Measurements from ENCODE around the gene SYK. TPM values are rescaled to one million over a fixed set of nuclear protein-coding genes. Genes with fewer than 3 reads are reported as not detected.

The SYK gene
- total RNA-seq, 2 donors from 2014 or later, result 2.5 to 6.0 TPM

DNA sequence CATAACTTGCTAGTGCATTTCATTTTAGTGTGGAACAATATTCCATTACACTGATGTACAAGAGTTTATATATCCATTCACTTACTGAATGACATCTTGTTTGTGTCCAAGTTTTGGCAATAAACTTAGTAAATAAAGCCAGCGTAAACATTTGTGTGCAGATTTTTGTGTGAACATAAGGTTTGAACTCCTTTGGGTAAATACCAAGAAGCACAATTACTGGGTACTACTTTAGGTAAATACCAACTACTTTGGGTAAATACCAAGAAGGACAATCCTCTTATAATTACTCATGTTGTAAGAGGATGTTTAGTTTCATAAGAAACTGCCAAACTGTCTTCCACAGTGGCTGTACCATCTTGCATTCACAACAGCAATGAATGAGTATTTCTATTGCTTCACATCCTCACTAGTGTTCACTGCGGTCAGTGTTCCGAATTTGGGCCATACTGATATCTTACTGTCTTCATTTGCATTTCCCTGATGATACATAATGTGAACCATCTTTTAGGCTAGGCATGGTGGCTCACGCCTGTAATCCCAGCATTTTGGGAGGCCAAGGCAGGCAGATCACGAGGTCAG is 2.3 kb upstream of the SYK start:
- H3K9me3 Mint-ChIP-seq, result no peaks in the 10 kb centered on the region
- TF ChIP-seq, protein P1, sequence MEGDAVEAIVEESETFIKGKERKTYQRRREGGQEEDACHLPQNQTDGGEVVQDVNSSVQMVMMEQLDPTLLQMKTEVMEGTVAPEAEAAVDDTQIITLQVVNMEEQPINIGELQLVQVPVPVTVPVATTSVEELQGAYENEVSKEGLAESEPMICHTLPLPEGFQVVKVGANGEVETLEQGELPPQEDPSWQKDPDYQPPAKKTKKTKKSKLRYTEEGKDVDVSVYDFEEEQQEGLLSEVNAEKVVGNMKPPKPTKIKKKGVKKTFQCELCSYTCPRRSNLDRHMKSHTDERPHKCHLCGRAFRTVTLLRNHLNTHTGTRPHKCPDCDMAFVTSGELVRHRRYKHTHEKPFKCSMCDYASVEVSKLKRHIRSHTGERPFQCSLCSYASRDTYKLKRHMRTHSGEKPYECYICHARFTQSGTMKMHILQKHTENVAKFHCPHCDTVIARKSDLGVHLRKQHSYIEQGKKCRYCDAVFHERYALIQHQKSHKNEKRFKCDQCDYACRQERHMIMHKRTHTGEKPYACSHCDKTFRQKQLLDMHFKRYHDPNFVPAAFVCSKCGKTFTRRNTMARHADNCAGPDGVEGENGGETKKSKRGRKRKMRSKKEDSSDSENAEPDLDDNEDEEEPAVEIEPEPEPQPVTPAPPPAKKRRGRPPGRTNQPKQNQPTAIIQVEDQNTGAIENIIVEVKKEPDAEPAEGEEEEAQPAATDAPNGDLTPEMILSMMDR (conservative IDR thresholded peaks at IDR 0.05), result no peak
- peaks cover 65% of the 10 kb centered on the region for H3K27me3 ChIP-seq (ENCODE audit: control insufficient read depth, insufficient read depth, low read length, poor library complexity, severe bottlenecking)
- no peak overlapping the region for H3K9ac ChIP-seq (ENCODE audit: extremely low read depth, low read length, poor library complexity, severe bottlenecking)
- H3K4me3 ChIP-seq (ENCODE audit: low read length), result no peak overlapping the region
- 88 to 95% methylated on average over 3 to 5 of the region's 5 CpGs for whole genome bisulfite sequencing, 2 experiments (ENCODE audit: insufficient coverage in 1 of 2, insufficient read length in 1 of 2)
- no peak for DNase-seq
- no peaks in the 10 kb centered on the region for H3K9me3 ChIP-seq (ENCODE audit: control insufficient read depth, low read length)
- H3K36me3 ChIP-seq (ENCODE audit: control insufficient read depth, insufficient read depth, low read length), result no peaks in the 10 kb centered on the region
- H3K4me3 Mint-ChIP-seq, result no peak overlapping the region
- H3K4me1 Mint-ChIP-seq, result no peaks in the 10 kb centered on the region
- H3K27me3 Mint-ChIP-seq (ENCODE audit: insufficient read depth), result peaks cover 68% of the 10 kb centered on the region
- H3K27ac Mint-ChIP-seq, result no peak overlapping the region
- H3K27ac ChIP-seq (ENCODE audit: low read depth, low read length), result no peak overlapping the region
- peaks cover 5% of the 10 kb centered on the region for H3K4me1 ChIP-seq (ENCODE audit: control insufficient read depth, insufficient read depth, low read length)
- H3K36me3 Mint-ChIP-seq (ENCODE audit: low read depth), result no peaks in the 10 kb centered on the region

DNA sequence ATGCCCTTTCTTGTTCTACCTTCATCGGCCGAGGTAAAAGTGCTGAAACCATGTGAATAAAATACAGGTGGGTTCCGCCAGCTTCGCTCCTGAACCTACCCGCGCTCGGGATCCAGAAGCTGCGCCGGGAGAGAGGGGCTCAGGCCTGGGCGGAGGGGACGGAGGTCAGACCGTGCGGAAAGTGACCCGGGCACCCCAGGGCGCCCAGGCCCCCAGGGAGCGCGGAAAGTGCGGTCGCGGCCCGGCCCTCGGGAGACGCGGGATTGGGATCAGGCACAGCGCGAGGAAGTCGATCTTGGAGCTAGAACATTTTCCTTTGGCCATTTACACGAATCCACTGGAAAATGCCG is 329 bp downstream of the SYK start:
- no peak for DNase-seq
- Histone ChIP-seq H3K9ac (ENCODE audit: extremely low read depth, low read length, poor library complexity, severe bottlenecking) (no peak overlapping the region), H3K27me3 (ENCODE audit: control insufficient read depth, insufficient read depth, low read length, poor library complexity, severe bottlenecking) (peaks cover 75% of the 10 kb centered on the region), H3K4me3 (ENCODE audit: low read length) (peak overlapping the region; percentile 78), H3K9me3 (ENCODE audit: control insufficient read depth, low read length) (no peaks in the 10 kb centered on the region), H3K36me3 (ENCODE audit: control insufficient read depth, insufficient read depth, low read length) (no peaks in the 10 kb centered on the region), H3K4me1 (ENCODE audit: control insufficient read depth, insufficient read depth, low read length) (peaks cover 5% of the 10 kb centered on the region), H3K27ac (ENCODE audit: low read depth, low read length) (no peak overlapping the region)
- Mint-ChIP-seq H3K9me3 (no peaks in the 10 kb centered on the region), H3K27me3 (ENCODE audit: insufficient read depth) (peaks cover 70% of the 10 kb centered on the region), H3K27ac (no peak overlapping the region), H3K4me3 (peak overlapping the region; percentile 70), H3K36me3 (ENCODE audit: low read depth) (no peaks in the 10 kb centered on the region), H3K4me1 (no peaks in the 10 kb centered on the region)
- WGBS, 2 experiments (ENCODE audit: insufficient coverage in 1 of 2, insufficient read length in 1 of 2), result 5 to 8% methylated on average over 14 to 29 of the region's 29 CpGs
- TF ChIP-seq, protein P1 (conservative IDR thresholded peaks at IDR 0.05), result no peak

DNA sequence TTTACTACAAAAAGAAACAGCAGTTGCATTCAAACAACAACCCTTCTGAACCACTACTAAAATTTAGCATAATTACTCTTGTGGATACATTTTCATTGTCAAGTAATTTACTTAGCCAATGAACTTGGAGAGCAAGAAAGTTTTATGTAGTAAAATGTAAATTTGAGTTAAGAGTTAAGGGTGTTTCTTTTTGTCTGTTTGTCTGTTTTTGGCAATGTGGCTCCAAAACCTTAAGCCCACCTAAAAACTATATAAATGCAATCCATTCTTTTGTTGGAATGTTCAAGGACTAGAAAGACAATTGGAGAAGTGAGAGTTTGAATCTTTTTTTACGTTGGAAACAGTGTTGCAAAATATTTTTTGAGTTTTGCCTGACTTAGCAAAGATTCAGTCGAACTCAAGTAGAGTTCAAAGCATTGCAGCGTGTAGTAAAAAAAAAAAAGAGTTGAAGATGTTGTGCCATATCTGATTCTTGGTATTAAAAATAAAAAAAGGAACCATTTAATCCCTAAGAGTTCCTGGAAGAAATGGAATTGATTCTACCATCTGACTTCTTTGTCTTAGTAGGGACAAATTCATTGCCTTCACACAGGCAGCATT is 867 bp downstream of the SYK start:
- H3K27ac Mint-ChIP-seq, result no peak overlapping the region
- TF ChIP-seq, protein P1 (conservative IDR thresholded peaks at IDR 0.05), result no peak
- H3K9me3 ChIP-seq (ENCODE audit: control insufficient read depth, low read length), result no peaks in the 10 kb centered on the region
- no peak overlapping the region for H3K27ac ChIP-seq (ENCODE audit: low read depth, low read length)
- no peaks in the 10 kb centered on the region for H3K36me3 Mint-ChIP-seq (ENCODE audit: low read depth)
- peak overlapping the region; percentile 70 for H3K4me3 Mint-ChIP-seq
- H3K4me3 ChIP-seq (ENCODE audit: low read length), result peak overlapping the region; percentile 78
- H3K9me3 Mint-ChIP-seq, result no peaks in the 10 kb centered on the region
- peaks cover 75% of the 10 kb centered on the region for H3K27me3 ChIP-seq (ENCODE audit: control insufficient read depth, insufficient read depth, low read length, poor library complexity, severe bottlenecking)
- peaks cover 5% of the 10 kb centered on the region for H3K4me1 ChIP-seq (ENCODE audit: control insufficient read depth, insufficient read depth, low read length)
- no peaks in the 10 kb centered on the region for H3K36me3 ChIP-seq (ENCODE audit: control insufficient read depth, insufficient read depth, low read length)
- H3K4me1 Mint-ChIP-seq, result no peaks in the 10 kb centered on the region
- H3K9ac ChIP-seq (ENCODE audit: extremely low read depth, low read length, poor library complexity, severe bottlenecking), result no peak overlapping the region
- 81 to 86% methylated on average over 2 to 3 of the region's 3 CpGs for WGBS, 2 experiments (ENCODE audit: insufficient coverage in 1 of 2, insufficient read length in 1 of 2)
- peaks cover 70% of the 10 kb centered on the region for H3K27me3 Mint-ChIP-seq (ENCODE audit: insufficient read depth)
- no peak for DNase-seq

Measured in endodermal cell (in vitro differentiated cells).